GM19452 (cell line): ENCODE measurements around the gene PCDHA12.
"Not testable (repeated sequence)": the region's sequence is repeated elsewhere in the genome, so short reads cannot be mapped to it uniquely, and the experiment has no call there.

Experiments
- ATAC-seq: cut with Tn5 transposase; IDR thresholded peaks from one replicate; pipeline ENCODE4 v1.9.1; 2021; ENCODE audit not compliant: unreplicated experiment

Gene PCDHA12

GRCh38 chr5:140875085-140876065, at the start of gene PCDHA12:
Gene PCDHA12, plus strand, starts transcription at chr5:140875308. Its CDS starts 165 bp downstream, at chr5:140875473.
- no peak for ATAC-seq

DNA sequence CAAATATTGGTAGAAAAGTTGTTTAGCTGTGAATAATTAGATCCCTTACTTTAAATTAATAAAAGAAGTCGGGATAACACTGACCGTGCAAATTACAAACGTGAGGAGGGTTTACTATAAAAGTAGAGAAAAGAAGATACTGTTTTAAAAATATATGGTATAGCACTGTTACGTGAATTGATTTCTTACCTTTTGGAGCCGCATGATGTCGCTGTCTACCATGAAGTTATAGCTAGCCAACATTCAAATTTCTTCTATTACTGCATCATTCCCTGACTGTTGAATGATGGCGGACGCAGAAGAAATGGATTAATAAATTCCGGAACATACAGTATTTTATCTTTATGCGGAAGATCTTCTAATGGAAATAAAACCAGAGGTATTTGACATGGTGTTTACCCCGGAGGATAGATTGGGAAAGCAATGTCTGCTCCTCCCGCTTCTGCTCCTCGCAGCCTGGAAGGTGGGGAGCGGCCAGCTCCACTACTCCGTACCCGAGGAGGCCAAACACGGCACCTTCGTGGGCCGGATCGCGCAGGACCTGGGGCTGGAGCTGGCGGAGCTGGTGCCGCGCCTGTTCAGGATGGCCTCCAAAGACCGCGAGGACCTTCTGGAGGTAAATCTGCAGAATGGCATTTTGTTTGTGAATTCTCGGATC, 47.3 kb upstream of the PCDHA12 start, which contains the start of gene PCDHA6:
Gene PCDHA6 (plus strand): TSS at position 257 of the 658 bp plus-strand sequence. CDS start 132 bp downstream, at position 389.
- no peak for ATAC-seq

- ATAC-seq: no peak
Measured at GRCh38 chr5:140828362-140828737, 46.8 kb upstream of the PCDHA12 start.

GRCh38 chr5:140829511-140830501, 45.3 kb upstream of the PCDHA12 start:
- ATAC-seq: not testable (repeated sequence)

DNA sequence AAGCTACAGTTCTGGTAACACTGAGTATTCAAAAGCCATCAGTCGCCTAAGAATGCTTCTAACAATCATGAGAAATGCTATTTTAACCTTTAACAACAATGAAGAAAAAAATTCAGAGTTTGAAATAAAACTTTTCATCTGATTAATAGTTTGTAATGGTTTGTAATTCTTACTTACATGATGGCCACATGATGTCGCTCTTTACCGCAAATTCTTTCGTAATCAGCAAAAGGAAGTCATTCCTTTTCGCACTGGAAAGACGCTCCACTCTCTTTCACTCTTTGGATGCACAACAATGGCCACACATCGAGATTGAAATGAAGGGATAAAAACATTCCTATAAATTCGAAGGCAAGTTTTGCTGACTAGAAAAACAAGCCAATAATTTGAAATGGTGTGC, 41.1 kb upstream of the PCDHA12 start, which contains the start of gene PCDHA7:
Gene PCDHA7 (plus strand): TSS at position 277 of the 400 bp plus-strand sequence. CDS start 115 bp downstream, at position 392.
- ATAC-seq: no peak

GRCh38 chr5:140834439-140835008, 40.6 kb upstream of the PCDHA12 start:
- not testable (repeated sequence) for ATAC-seq

GRCh38 chr5:140835622-140836510, 39.2 kb upstream of the PCDHA12 start:
- no peak for ATAC-seq

GRCh38 chr5:140840978-140841962, 33.8 kb upstream of the PCDHA12 start, which contains the start of gene PCDHA8:
Gene PCDHA8, plus strand, starts transcription at chr5:140841187. Its CDS starts 135 bp downstream, at chr5:140841322.
- ATAC-seq: no peak

GRCh38 chr5:140842798-140843733, 32.0 kb upstream of the PCDHA12 start:
- no peak for ATAC-seq

- ATAC-seq: not testable (repeated sequence)
Measured at GRCh38 chr5:140848139-140849102, 26.7 kb upstream of the PCDHA12 start, which contains the start of gene PCDHA9. Gene PCDHA9, plus strand, starts transcription at chr5:140848382. Its CDS starts 114 bp downstream, at chr5:140848496.

DNA sequence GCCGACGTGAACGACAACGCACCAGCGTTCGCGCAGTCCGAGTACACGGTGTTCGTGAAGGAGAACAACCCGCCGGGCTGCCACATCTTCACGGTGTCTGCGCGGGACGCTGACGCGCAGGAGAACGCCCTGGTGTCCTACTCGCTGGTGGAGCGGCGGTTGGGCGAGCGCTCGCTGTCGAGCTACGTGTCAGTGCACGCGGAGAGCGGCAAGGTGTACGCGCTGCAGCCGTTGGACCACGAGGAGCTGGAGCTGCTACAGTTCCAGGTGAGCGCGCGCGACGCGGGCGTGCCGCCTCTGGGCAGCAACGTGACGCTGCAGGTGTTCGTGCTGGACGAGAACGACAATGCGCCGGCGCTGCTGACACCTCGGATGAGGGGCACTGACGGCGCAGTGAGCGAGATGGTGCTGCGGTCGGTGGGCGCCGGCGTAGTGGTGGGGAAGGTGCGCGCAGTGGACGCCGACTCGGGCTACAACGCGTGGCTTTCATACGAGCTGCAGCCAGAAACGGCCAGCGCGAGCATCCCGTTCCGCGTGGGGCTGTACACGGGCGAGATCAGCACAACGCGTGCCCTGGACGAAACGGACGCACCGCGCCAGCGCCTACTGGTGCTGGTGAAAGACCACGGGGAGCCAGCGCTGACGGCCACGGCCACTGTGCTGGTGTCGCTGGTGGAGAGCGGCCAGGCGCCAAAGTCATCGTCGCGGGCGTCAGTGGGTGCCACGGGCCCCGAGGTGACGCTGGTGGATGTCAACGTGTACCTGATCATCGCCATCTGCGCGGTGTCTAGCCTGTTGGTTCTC, 25.1 kb upstream of the PCDHA12 start:
- ATAC-seq: not testable (repeated sequence)

DNA sequence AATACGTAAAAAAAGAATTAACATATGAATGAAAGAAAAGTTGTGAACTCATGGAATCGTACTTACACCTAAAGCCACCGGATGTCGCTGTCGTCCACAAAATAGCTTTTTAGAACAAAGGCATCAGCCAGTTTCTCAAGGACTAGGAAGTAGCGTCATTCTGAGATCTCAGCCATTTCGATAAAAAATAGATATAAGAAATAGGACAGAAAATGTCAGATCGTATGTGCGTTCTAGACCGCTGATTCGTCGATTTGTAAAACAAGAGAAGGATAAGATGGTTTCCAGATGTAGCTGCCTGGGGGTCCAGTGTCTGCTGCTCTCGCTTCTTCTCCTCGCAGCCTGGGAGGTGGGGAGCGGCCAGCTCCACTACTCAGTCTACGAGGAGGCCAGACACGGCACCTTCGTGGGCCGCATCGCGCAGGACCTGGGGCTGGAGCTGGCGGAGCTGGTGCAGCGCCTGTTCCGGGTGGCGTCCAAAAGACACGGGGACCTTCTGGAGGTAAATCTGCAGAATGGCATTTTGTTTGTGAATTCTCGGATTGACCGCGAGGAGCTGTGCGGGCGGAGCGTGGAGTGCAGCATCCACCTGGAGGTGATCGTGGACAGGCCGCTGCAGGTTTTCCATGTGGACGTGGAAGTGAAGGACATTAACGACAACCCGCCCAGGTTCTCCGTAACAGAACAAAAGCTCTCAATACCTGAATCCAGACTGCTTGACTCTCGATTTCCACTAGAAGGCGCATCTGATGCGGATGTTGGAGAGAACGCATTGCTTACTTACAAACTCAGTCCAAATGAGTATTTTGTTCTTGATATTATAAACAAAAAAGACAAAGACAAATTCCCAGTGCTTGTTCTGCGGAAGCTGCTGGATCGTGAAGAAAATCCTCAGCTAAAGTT, 19.1 kb upstream of the PCDHA12 start, which contains the start of gene PCDHA10:
Gene PCDHA10 (plus strand): TSS at position 126 of the 903 bp plus-strand sequence. CDS start 152 bp downstream, at position 278.
- ATAC-seq: no peak
